CD4-positive, alpha-beta T cell treated with Interferon gamma for 1 hour (primary cell): ENCODE results near the gene ASTN2.

Source experiments
- DNase-seq: peaks from one replicate; pipeline ENCODE4 v3.0.0-alpha.2; 2020

Gene ASTN2

DNA sequence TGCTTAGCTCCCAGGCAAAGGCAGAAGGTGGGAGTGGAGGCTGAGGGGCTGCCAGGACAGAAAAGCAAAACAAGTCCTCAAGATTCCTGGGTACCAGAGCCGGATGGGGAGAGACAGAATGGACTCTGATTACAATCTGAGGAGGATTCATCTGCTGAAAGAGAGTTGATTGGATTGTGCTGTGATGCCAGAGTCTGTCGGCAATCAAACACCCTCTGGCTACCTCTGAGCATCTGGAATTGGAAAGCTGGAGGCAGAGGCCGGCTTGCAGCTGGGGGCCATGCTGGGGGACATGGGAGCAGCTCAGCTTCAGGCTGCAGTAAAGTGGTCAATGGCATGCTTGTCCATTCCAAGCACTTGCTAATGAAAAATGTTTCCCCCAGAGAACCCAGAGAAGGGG is 59.3 kb downstream of the ASTN2 start:
- no peak for DNase-seq

- no peak for DNase-seq
These were observed 59.9 kb downstream of the ASTN2 start for GRCh38 chr9:117354997-117355396.

GRCh38 chr9:117354244-117354847 is 60.5 kb downstream of the ASTN2 start:
- DNase-seq: no peak

DNA sequence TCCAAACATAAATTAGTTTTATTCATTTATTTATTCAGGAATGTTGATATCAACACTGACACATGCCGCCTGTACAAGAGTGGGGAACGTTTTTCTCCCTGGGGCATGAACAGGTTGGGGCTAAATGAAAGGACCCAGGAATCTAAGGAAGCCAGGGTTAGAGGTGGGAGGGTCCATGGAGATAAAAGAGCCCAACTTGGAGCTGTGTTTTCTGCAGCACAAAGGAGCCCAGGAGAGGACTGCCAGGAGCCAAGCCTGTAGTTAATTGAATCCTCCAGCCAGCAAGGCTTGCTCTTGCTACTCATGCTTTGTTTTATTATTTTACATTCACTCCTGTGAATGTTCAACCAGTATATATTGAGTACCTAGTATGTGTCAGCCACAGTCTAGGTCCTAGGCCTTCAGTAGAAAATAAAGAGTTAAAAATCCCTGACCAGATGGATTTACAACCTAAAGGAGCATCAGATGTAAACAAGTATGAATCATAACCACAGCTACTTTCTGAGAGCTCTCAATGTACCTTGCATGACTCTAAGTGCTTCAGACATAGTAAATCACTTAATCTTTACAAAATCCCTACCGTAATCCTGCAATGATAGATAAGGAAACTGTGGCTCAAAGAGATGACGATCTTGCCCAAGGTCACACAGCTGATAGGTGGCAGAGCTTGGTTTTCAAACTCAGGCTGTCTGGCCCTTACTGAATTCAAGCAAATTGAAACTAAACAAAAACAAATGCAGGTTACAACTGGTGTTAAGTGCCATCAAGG is 69.8 kb downstream of the ASTN2 start:
- DNase-seq: no peak

DNA sequence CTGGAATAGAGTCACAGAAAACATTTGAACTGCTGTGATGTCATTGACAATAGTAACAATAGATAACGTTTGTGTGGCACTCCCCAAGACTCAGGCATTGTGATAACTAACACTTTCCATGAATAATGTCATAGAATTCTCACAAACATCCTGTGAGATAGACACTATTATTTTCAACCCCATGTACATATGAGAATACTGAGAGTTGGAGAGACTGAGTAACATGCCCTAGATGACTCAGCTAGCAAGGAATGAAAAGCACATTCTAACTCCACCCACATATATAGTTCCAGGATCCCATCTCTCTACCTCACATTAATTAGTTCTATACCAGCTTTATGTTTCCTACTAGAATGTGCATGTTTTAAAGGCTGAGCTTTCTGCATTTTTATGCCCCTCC is 71.4 kb downstream of the ASTN2 start:
- no peak for DNase-seq

DNA sequence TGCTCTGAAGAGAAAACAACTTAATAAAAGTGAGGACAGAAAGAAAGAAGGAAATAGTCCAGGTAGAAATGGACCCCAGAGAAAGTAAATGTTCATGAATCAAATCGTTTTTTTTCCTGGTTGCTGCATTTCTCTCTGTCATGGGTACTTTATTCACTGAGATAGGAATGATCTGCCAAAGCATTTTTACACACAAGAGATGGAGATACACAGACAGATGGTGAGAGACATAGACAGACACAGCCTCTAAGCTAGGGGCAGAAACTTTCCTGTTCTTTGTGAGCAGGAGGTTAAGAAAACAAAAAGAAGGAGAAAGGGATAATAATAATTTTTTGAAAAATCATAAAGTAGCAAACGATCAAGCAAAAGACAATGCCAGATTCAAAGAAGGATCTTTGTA is 73.7 kb downstream of the ASTN2 start:
- no peak for DNase-seq

- DNase-seq: no peak
These were observed 74.4 kb downstream of the ASTN2 start for GRCh38 chr9:117340422-117340821.

- no peak for DNase-seq
These were observed 78.9 kb downstream of the ASTN2 start for GRCh38 chr9:117335837-117336433.

DNA sequence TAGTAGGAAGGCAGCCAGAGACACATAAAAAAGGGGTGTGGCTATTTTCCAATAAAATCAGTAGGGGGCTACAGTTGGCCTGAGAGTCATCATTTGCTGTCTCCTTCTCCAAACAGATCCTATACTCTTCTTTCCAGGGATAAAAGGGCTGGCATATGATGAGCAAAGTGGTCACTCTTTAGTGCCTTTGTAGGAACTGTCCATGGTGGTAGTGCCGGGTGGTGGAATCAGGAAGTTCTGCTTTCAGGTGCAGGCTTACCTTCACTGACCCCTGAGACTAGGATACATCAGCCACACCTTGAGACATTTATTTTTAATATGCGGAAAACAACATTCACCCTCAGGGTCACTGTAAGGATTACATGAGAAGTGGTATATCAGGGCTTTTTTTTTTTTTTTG is 80.8 kb downstream of the ASTN2 start:
- no peak for DNase-seq

- DNase-seq: no peak
These were observed 89.0 kb downstream of the ASTN2 start for GRCh38 chr9:117325831-117326230.

GRCh38 chr9:117325110-117325731 is 89.6 kb downstream of the ASTN2 start:
- DNase-seq: no peak

- DNase-seq: no peak
These were observed 91.5 kb downstream of the ASTN2 start for GRCh38 chr9:117323390-117323789.

DNA sequence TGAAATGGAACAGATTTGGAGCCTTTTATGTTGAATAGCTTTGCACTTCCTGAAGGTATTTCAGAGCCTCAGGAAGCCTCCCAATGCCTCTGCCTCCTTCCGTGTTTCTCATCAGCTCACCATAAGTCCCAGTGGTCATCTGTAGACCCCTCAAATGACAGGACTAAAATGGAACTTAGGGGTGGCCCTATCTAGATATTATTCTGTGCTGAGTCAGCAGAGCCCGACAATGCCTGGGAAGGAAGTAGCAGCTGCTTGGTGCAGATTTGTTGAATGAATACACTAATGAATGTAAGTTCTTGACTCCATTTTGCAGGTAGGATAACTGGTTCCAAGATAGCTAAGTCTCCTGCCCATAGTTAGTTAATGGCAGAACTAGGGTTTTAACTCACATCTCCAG is 97.7 kb downstream of the ASTN2 start:
- DNase-seq: no peak

DNA sequence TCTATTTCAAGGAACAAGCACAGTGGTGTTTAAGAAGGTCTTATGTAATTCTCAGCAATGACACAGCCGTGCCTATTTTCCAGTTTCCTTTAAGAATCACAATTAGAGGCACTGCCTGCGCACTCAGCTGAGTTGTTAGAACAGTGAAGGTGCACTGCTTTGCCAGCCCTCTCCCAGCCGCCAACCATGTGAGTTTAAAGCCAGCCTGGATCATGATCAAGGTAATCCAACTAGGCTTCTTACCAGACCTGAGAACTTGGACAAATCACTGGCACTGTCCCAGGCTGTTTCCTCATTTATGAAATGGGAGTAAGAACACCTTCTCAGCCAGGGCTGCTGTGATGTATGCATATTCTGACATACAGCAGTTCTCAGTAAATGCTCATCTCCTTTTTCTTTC is 99.6 kb downstream of the ASTN2 start:
- DNase-seq: no peak

DNA sequence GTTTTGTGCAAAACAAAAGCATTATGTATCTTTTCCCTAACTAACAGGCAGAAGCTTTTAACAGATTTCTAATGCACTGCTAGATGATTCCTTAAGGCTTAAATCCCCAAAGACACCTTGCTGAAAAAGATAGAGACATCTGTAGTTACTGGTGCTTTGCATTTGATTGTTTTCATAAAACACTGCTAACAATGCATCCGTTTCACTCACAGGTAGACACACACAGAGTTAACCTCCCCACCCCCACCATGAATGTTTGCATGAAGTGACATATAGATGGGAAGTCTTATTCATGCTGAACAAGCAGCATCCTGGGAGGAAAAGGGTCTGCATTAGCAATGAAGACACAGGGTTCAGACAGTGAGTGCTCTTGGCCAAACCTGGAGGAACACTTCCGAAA is 100.9 kb downstream of the ASTN2 start:
- DNase-seq: no peak

GRCh38 chr9:117307701-117308100 is 107.2 kb downstream of the ASTN2 start:
- DNase-seq: no peak

DNA sequence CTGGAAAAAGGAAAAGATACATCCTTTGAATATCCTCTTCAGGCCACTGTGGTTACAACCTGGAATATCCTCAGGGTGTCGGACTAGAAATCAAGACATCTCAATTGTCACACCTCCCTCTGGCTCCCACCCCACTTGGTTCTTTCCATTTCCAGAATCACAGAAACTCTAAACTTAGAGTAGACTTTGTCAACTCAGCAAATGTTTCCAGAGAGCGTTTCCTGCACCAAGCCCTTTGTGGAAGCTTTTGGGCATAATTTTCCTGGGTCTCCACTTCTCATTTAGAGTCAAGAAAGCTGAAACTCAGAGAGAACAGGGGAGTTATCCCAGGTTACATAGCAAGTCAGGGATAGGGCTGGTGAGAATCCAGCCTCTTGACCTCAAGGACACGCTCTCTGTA is 108.8 kb downstream of the ASTN2 start:
- no peak for DNase-seq

GRCh38 chr9:117305454-117305853 is 109.4 kb downstream of the ASTN2 start:
- no peak for DNase-seq

GRCh38 chr9:117304549-117304948 is 110.3 kb downstream of the ASTN2 start:
- DNase-seq: no peak

DNA sequence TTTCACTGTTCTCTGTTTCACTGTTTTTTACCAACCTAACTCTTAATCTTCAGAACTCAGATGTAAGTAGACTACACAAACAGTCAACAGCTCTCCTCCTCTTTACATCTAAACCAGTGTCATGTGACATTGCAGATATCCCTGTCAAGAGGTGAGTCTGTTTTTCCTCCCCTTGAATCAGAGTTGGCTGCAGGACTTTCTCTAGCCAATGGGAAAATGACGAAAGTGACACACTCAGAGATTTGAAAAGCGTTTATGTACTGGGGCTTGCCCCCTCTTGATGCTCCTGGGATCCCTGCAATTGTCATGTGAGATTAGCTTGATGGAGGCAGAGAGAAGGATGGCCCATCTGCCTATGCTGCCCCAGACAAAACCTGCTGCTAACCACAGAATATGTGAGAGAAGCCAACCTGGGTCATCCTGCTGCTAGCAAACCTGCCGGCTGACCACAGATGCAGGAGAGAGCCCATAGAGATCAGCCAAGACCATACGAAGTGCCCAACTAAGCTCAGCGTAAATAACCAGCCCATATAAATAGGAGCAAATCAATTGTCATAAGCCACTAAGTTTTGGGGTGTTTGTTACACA is 111.1 kb downstream of the ASTN2 start:
- no peak for DNase-seq

GRCh38 chr9:117302487-117302886 is 112.4 kb downstream of the ASTN2 start:
- no peak for DNase-seq

DNA sequence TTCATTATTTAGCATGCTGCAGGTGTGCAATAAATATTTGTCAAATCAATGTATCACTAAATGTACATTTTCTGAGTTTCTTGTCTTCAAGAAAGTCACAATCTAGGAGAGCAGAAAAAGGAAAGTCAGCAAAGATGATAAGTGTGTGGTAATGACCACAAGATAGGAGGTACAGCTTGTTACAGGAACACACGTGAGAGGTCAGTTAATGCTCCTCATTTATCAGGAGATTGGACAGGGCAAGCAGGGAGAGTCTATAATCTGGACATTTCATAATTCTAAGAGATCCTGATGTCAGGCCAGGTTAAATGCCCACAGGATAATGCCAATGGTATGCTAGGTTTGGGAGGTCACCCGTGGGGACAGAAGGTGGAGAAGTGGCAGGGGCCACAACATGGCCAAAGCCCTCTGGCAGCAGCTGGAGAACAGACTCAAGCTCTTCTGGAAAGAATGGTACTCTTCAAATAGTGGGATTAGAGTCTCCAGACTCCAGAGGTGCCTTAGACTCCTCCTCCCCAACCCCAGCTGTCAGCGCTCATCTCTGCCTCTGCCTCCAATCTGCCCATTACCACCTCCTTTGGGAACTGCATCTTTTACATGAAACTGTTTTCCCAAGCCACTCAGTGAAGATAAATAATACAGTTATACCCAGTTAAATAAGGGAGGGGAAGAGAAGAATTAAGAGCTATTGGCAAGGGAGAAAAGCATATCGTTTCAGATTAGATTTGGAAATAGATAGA is 114.3 kb downstream of the ASTN2 start:
- no peak for DNase-seq

DNA sequence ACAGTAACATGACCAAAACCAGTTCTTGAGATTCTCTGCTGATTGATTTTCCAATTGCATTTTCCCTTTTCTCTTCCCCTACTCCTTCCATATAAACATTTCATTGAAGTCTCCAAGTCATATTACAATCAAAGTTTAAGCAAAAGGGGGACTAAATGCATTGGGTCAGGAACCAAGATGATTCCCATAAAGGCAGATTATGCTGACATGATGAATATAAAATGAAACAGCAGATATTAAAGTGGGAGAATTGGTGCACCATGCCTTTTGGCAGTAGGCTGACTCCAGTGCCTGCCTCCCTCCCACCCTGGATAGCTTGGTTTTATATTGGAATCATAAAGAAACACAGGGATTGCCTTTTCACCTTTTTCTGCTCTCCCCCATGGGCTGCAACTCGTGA is 118.4 kb downstream of the ASTN2 start:
- DNase-seq: no peak
